SU-DHL-6 (cell line): ENCODE measurements around the gene GATAD2B.
"Not testable (repeated sequence)": the region's sequence is repeated elsewhere in the genome, so short reads cannot be mapped to it uniquely, and the experiment has no call there.

ENCODE experiments used
- H2AFZ ChIP-seq: fragments of 200-600 bp; sonication (generic); 2 replicates; pipeline ENCODE4 v1.6.1; 2014; ENCODE audit warnings: low read depth, mild to moderate bottlenecking, moderate library complexity, mixed read lengths, antibody characterized with exemption, low read length; ENCODE audit not compliant: severe bottlenecking
- H3F3A ChIP-seq: fragments of 200-600 bp; shearing (Covaris generic); 2 replicates; pipeline ENCODE4 v1.6.0; 2016; ENCODE audit warnings: antibody characterized with exemption, mild to moderate bottlenecking; ENCODE audit not compliant: insufficient read depth
- H3K27ac ChIP-seq: fragments of 200-600 bp; sonication (generic); 2 replicates; pipeline ENCODE4 v1.5.1; 2016; ENCODE audit warnings: low read depth, mild to moderate bottlenecking, low read length, moderate library complexity, mixed read lengths
- H3K27me3 ChIP-seq: fragments of 200-600 bp; sonication (generic), shearing (Covaris generic); 2 replicates; pipeline ENCODE4 v1.6.0; 2014; ENCODE audit warnings: mild to moderate bottlenecking, low read length
- H3K36me3 ChIP-seq: fragments of 200-600 bp; sonication (generic); 2 replicates; pipeline ENCODE4 v1.6.1; 2014; ENCODE audit warnings: mild to moderate bottlenecking, low read length, mixed read lengths
- H3K4me2 ChIP-seq: fragments of 300-600, 200-600 bp; shearing (Covaris generic), sonication (generic); 2 replicates; pipeline ENCODE4 v1.6.0; 2014; ENCODE audit warnings: low read length, low read depth, mild to moderate bottlenecking; ENCODE audit not compliant: poor library complexity, severe bottlenecking
- H3K4me3 ChIP-seq: fragments of 200-600 bp; sonication (generic); 2 replicates; pipeline ENCODE4 v1.5.1; 2014; ENCODE audit warnings: antibody characterized with exemption, low read length, mild to moderate bottlenecking, mixed read lengths; ENCODE audit not compliant: insufficient read depth, poor library complexity, severe bottlenecking
- H3K79me2 ChIP-seq: fragments of 200-600 bp; sonication (generic); 2 replicates; pipeline ENCODE4 v1.6.1; 2014; ENCODE audit warnings: mild to moderate bottlenecking, low read length, moderate library complexity; ENCODE audit not compliant: insufficient read depth
- H3K9ac ChIP-seq: fragments of 200-600 bp; sonication (generic); 2 replicates; pipeline ENCODE4 v1.7.0; 2014; ENCODE audit warnings: mild to moderate bottlenecking, low read length
- H3K9me2 ChIP-seq: fragments of 200-600 bp; sonication (generic); replicated peaks from 2 replicates; pipeline ENCODE4 v1.6.1; 2014; ENCODE audit warnings: low read length; ENCODE audit not compliant: insufficient read depth
- H3K9me3 ChIP-seq: fragments of 200-600 bp; sonication (generic); 2 replicates; pipeline ENCODE4 v1.6.1; 2014; ENCODE audit warnings: low read length, mixed read lengths; ENCODE audit not compliant: insufficient read depth
- H4K20me1 ChIP-seq: fragments of 200-600 bp; sonication (generic); 2 replicates; pipeline ENCODE4 v1.6.1; 2014; ENCODE audit warnings: low read depth, mild to moderate bottlenecking, antibody characterized with exemption, low read length, moderate library complexity, mixed read lengths
- CTCF ChIP-seq: fragments of 200-600 bp; sonication (generic); IDR thresholded peaks from one replicate; pipeline ENCODE4 v1.5.1; 2017; ENCODE audit warnings: antibody characterized with exemption, mild to moderate bottlenecking, low read length, moderate library complexity; ENCODE audit not compliant: insufficient read depth, poor library complexity, severe bottlenecking
- EZH2phosphoT487 ChIP-seq: fragments of 200-600 bp; sonication (generic), shearing (Covaris generic); conservative IDR thresholded peaks from 2 replicates; pipeline ENCODE4 v1.6.1; 2018; ENCODE audit warnings: mild to moderate bottlenecking, antibody characterized with exemption, low read length, moderate library complexity, mixed read lengths

The GATAD2B gene

GRCh38 chr1:153919876-153920852 is 2.6 kb downstream of the GATAD2B start:
- Histone ChIP-seq H3K36me3 (peaks cover 10% of the 10 kb centered on the region; the same call in 1 of the 2 replicates), H3K27ac (peak overlapping the region; percentile 85), H3K79me2 (peaks cover 71% of the 10 kb centered on the region), H3K4me3 (peak overlapping the region; percentile 83), H3K9ac (peak overlapping the region; percentile 89), H3K27me3 (no peaks in the 10 kb centered on the region), H4K20me1 (peaks cover 4% of the 10 kb centered on the region; the same call in 1 of the 2 replicates), H3K9me3 (no peaks in the 10 kb centered on the region), H3K9me2 (no peaks in the 10 kb centered on the region), H3F3A (no peaks in the 10 kb centered on the region; the same call in 1 of the 2 replicates), H2AFZ (no peak overlapping the region), H3K4me2 (peak overlapping the region; percentile 74)
- TF ChIP-seq EZH2phosphoT487, result no peak
- TF ChIP-seq CTCF, result peak; percentile 40

DNA sequence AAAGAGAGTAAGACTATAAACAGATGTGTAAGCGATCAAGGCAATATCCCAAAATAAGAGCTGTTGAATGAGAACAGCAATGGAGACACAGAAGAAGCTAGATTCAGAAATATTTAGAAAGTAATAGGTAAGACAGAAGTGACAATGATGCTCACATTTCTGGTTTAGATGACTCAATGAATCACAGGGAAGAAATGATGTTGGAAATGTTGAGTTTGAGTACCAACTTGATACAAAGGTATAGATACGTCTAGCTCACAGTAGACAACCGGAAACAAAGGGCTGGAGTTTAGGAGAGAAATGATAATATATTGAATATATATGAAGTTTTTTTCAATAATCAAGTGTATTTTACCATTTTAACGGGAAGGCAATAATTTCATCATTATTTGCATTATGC is 6.5 kb downstream of the GATAD2B start:
- H3K4me3 ChIP-seq, result no peak overlapping the region
- no peaks in the 10 kb centered on the region for H3K9me2 ChIP-seq
- H3F3A ChIP-seq, result peaks cover 8% of the 10 kb centered on the region
- H3K4me2 ChIP-seq, result no peak overlapping the region
- no peak overlapping the region for H2AFZ ChIP-seq
- no peaks in the 10 kb centered on the region for H3K9me3 ChIP-seq
- peaks cover 7% of the 10 kb centered on the region; the same call in 1 of the 2 replicates for H4K20me1 ChIP-seq
- no peak overlapping the region for H3K9ac ChIP-seq
- TF ChIP-seq EZH2phosphoT487 (no peak), CTCF (no peak)
- peaks cover 16% of the 10 kb centered on the region; the same call in 1 of the 2 replicates for H3K36me3 ChIP-seq
- no peak overlapping the region for H3K27ac ChIP-seq
- H3K27me3 ChIP-seq, result no peaks in the 10 kb centered on the region
- peaks cover 100% of the 10 kb centered on the region for H3K79me2 ChIP-seq

DNA sequence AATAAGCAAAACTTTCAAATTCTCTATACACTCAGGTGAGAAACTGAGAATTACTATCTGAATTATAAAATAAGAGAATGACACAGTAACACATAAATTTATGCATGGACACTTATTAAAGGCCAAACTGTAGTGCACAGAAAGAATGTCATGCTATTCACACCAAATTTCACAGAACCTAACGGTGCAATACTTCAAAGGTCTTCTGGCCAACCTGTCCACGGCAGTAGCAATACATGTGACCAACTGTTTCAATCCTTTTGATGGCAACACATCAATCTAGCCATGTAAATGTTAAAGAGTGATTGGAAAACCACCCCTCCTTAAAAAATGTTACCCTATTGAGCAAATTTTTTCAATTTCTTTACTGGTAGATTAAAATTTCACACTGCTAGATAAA is 10.4 kb downstream of the GATAD2B start:
- Histone ChIP-seq H3K9me2 (no peaks in the 10 kb centered on the region), H3F3A (peaks cover 13% of the 10 kb centered on the region), H3K27ac (no peak overlapping the region), H2AFZ (no peak overlapping the region), H3K9ac (no peak overlapping the region), H4K20me1 (peaks cover 3% of the 10 kb centered on the region; the same call in 1 of the 2 replicates), H3K4me3 (no peak overlapping the region), H3K4me2 (no peak overlapping the region), H3K9me3 (no peaks in the 10 kb centered on the region), H3K79me2 (peaks cover 99% of the 10 kb centered on the region), H3K27me3 (no peaks in the 10 kb centered on the region), H3K36me3 (peaks cover 7% of the 10 kb centered on the region; the same call in 1 of the 2 replicates)
- TF ChIP-seq EZH2phosphoT487 (no peak), CTCF (no peak)

DNA sequence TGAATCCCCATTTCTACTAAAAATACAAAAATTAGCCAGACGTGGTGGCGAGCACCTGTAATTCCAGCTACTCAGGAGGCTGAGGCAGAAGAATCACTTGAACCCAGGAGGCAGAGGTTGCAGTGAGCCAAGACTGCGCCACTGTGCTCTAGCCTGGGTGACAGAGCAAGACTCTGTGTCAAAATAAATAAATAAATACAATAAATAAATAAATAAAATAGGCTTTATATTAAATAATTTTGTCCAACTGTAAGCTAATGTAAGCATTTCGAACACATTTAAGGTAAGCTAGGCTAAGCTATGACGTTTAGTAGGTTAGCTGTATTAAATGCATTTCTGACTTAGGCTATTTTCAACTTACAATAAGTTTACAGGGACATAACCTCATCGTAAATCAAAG is 12.2 kb downstream of the GATAD2B start:
- not testable (repeated sequence) for H3K9me3 ChIP-seq, H3K27ac ChIP-seq, H3K9ac ChIP-seq, H3K4me3 ChIP-seq, H3K4me2 ChIP-seq, H3K9me2 ChIP-seq, H3K27me3 ChIP-seq, H4K20me1 ChIP-seq, H2AFZ ChIP-seq
- H3K36me3 ChIP-seq, result peaks cover 10% of the 10 kb centered on the region; the same call in 1 of the 2 replicates
- peaks cover 99% of the 10 kb centered on the region for H3K79me2 ChIP-seq
- H3F3A ChIP-seq, result peaks cover 22% of the 10 kb centered on the region
